ENCODE measurements around the gene FSHR. TPM values are rescaled to one million over a fixed set of nuclear protein-coding genes. Genes with fewer than 3 reads are reported as not detected.

Gene FSHR
- polyA plus RNA-seq, 1 donor (not counting 4 experiments of a cell fraction or from before 2014, with no cell fraction given), result not detected

DNA sequence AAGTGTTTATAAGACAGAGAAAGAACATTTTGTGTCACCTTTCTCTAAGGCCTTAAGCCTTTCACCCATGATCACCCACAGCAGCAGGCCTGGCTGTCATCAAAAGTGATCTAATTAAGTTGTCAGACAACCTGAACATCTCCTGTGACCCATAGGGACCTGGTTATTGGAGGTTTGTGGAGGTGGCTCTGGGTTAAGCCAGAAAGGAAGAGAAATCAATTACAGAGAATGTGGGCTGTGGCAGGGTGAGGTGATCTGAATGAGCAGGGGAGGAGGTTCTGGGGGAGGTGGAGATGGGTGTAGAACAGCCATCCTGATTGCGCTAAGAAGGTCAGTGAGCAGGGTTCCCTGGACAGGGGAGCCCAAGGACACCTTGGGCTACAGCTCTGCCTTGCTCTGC is 170.8 kb downstream of the FSHR start:
- TF ChIP-seq EZH2 (IDR thresholded peaks at IDR 0.05; ENCODE audit: low read length), result no peak
- TF ChIP-seq, protein P1, sequence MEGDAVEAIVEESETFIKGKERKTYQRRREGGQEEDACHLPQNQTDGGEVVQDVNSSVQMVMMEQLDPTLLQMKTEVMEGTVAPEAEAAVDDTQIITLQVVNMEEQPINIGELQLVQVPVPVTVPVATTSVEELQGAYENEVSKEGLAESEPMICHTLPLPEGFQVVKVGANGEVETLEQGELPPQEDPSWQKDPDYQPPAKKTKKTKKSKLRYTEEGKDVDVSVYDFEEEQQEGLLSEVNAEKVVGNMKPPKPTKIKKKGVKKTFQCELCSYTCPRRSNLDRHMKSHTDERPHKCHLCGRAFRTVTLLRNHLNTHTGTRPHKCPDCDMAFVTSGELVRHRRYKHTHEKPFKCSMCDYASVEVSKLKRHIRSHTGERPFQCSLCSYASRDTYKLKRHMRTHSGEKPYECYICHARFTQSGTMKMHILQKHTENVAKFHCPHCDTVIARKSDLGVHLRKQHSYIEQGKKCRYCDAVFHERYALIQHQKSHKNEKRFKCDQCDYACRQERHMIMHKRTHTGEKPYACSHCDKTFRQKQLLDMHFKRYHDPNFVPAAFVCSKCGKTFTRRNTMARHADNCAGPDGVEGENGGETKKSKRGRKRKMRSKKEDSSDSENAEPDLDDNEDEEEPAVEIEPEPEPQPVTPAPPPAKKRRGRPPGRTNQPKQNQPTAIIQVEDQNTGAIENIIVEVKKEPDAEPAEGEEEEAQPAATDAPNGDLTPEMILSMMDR (optimal IDR thresholded peaks at IDR 0.05 in 1 of 3, IDR thresholded peaks at IDR 0.05 in 1 of 3, conservative IDR thresholded peaks at IDR 0.05 in 1 of 3; ENCODE audit: extremely low read depth in 1 of 3, insufficient read depth in 2 of 3, low read length in 3 of 3), result no peak
- Histone ChIP-seq H2AFZ (ENCODE audit: control insufficient read depth, low read length) (no peak overlapping the region), H3K79me2 (ENCODE audit: control insufficient read depth, insufficient read depth, low read length) (no peaks in the 10 kb centered on the region), H3K27ac (ENCODE audit: control insufficient read depth, insufficient read depth, low read length) (no peak overlapping the region), H3K9me1 (ENCODE audit: control insufficient read depth, extremely low read depth, insufficient read depth, low read length) (no peaks in the 10 kb centered on the region), H3K4me3 (ENCODE audit: control insufficient read depth in 2 of 3, extremely low read depth in 1 of 3, insufficient read depth in 2 of 3, low read depth in 1 of 3, low read length in 3 of 3) (no peak overlapping the region), H3K9me3 (ENCODE audit: control insufficient read depth, low read depth, low read length) (no peaks in the 10 kb centered on the region), H3K27me3 (ENCODE audit: control insufficient read depth, extremely low read depth, insufficient read depth, low read length) (no peaks in the 10 kb centered on the region), H3K4me1 (ENCODE audit: control insufficient read depth, extremely low read depth, insufficient read depth, low read length) (no peaks in the 10 kb centered on the region), H3K4me2 (ENCODE audit: control insufficient read depth, extremely low read depth, insufficient read depth, low read depth, low read length) (no peak overlapping the region), H4K20me1 (ENCODE audit: control insufficient read depth, extremely low read depth, insufficient read depth, low read length) (no peaks in the 10 kb centered on the region), H3K36me3 (ENCODE audit: control insufficient read depth in 2 of 2, extremely low read depth in 1 of 2, insufficient read depth in 2 of 2, low read length in 2 of 2) (no peaks in the 10 kb centered on the region), H3K9ac (ENCODE audit: control insufficient read depth, extremely low read depth, insufficient read depth, low read length) (no peak overlapping the region)
- dilution Hi-C loops (cut with MboI; ENCODE audit: extremely low pct_ligation_motif_present, low sequenced_read_pairs), result no loop called here
- FAIRE-seq, result no peak
- DNase-seq (ENCODE audit: low read depth, low spot score), result no peak

DNA sequence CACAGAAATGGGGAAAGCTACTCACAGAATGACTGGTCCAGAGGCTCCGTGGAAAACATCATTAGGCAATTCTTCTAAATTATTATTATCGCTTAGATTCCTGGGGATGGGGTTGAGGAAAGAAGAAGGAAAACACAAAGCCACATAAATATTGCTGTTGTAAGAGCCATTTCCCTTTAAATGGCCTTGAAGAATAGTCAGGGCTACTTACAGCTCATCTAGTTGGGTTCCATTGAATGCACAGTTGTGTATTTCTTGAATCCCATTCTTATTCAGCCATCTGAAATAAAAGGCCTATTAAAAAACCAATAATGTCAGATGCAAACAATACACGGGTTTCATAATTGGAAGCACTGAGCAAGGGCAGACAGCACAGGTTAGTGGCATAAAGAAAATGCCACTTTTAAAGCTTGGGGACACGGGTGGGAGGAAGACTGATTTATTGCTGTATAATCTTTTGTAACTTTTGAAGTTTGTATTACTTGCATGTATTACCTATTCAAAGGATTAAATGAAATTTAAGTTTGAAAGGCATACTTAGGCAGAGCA is 171.4 kb downstream of the FSHR start:
- H3K27me3 ChIP-seq (ENCODE audit: control insufficient read depth, extremely low read depth, insufficient read depth, low read length), result no peaks in the 10 kb centered on the region
- H3K27ac ChIP-seq (ENCODE audit: control insufficient read depth, insufficient read depth, low read length), result no peak overlapping the region
- TF ChIP-seq, protein P1 (optimal IDR thresholded peaks at IDR 0.05 in 1 of 3, IDR thresholded peaks at IDR 0.05 in 1 of 3, conservative IDR thresholded peaks at IDR 0.05 in 1 of 3; ENCODE audit: extremely low read depth in 1 of 3, insufficient read depth in 2 of 3, low read length in 3 of 3), result no peak
- no peak for TF ChIP-seq EZH2 (IDR thresholded peaks at IDR 0.05; ENCODE audit: low read length)
- FAIRE-seq, result no peak
- no peaks in the 10 kb centered on the region for H3K79me2 ChIP-seq (ENCODE audit: control insufficient read depth, insufficient read depth, low read length)
- H3K9ac ChIP-seq (ENCODE audit: control insufficient read depth, extremely low read depth, insufficient read depth, low read length), result no peak overlapping the region
- H3K9me3 ChIP-seq (ENCODE audit: control insufficient read depth, low read depth, low read length), result no peaks in the 10 kb centered on the region
- no peak overlapping the region for H2AFZ ChIP-seq (ENCODE audit: control insufficient read depth, low read length)
- no peaks in the 10 kb centered on the region for H3K9me1 ChIP-seq (ENCODE audit: control insufficient read depth, extremely low read depth, insufficient read depth, low read length)
- DNase-seq (ENCODE audit: low read depth, low spot score), result no peak
- no peaks in the 10 kb centered on the region for H3K36me3 ChIP-seq (ENCODE audit: control insufficient read depth in 2 of 2, extremely low read depth in 1 of 2, insufficient read depth in 2 of 2, low read length in 2 of 2)
- H3K4me1 ChIP-seq (ENCODE audit: control insufficient read depth, extremely low read depth, insufficient read depth, low read length), result no peaks in the 10 kb centered on the region
- dilution Hi-C loops (cut with MboI; ENCODE audit: extremely low pct_ligation_motif_present, low sequenced_read_pairs), result no loop called here
- H4K20me1 ChIP-seq (ENCODE audit: control insufficient read depth, extremely low read depth, insufficient read depth, low read length), result no peaks in the 10 kb centered on the region
- H3K4me2 ChIP-seq (ENCODE audit: control insufficient read depth, extremely low read depth, insufficient read depth, low read depth, low read length), result no peak overlapping the region
- no peak overlapping the region for H3K4me3 ChIP-seq (ENCODE audit: control insufficient read depth in 2 of 3, extremely low read depth in 1 of 3, insufficient read depth in 2 of 3, low read depth in 1 of 3, low read length in 3 of 3)
